ENCODE data around the gene PCYT2.

The PCYT2 gene

DNA sequence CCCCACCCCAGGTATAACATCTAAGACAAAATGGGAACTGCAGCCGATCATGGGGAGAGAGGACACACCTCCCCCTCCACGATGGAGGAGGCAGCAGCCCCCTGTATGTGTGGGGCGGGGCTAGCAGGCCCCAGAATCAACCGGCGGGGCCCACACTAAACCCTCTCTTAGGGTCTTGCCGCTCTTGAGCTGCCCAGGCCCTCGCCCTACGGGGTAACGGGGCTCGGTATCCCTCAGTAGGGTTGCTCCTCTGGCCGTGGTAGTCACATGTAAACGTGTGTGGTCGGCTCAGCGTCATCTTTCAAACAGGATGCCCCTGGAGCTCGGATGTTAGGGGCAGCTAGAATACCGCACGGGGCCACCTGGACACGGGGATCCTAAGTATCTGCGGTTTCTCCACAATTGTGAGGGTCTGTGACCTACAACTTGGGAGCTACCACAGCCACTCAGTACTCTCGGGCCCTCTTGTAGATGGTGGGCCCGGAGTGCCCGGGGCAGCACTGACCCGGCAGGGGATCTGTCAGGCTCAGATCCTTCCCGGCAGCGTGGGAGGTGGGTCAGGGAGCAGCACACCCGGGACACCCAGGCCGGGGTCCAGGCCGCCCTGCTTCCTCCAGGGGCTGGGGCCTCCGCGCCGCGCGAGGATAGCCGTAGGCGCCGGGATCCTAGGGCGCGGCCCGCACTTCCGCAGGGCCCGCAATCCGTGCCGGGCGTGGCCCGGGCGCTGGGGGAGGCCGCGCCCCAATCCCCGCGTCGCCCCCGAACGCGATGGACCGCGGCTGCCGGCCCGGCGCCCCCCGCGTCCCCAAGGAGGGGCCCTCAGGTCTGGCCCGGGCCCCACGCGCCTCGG is 40.8 kb downstream of the PCYT2 start (continued):
- TF ChIP-seq ZFP69B (tag by site-specific recombination; IDR thresholded peaks at IDR 0.05) (peak; percentile 97), PRDM10 (tag by site-specific recombination; IDR thresholded peaks at IDR 0.05) (0 out of 2 replicates have a peak, but pooled peaks have one; percentile 40), ZSCAN30 (tag by site-specific recombination; IDR thresholded peaks at IDR 0.05) (peak; percentile 36; the same call in 1 of the 2 replicates), ZSCAN18 (tag by site-specific recombination; IDR thresholded peaks at IDR 0.05) (no peak), ZXDB (tag by site-specific recombination; IDR thresholded peaks at IDR 0.05) (peak; percentile 86), SP7 (tag by site-specific recombination; IDR thresholded peaks at IDR 0.05) (no peak), ZNF560 (tag by site-specific recombination; IDR thresholded peaks at IDR 0.05; ENCODE audit: borderline replicate concordance) (no peak), ZNF660 (tag by site-specific recombination; IDR thresholded peaks at IDR 0.05) (peak; percentile 19; the same call in 1 of the 2 replicates), ZNF133 (tag by site-specific recombination; IDR thresholded peaks at IDR 0.05) (no peak), ZBTB20 (tag by site-specific recombination; IDR thresholded peaks at IDR 0.05) (peak; percentile 90), EGR2 (tag by site-specific recombination; IDR thresholded peaks at IDR 0.05; ENCODE audit: low read depth) (0 out of 2 replicates have a peak, but pooled peaks have one; percentile 1), ZNF501 (tag by site-specific recombination; IDR thresholded peaks at IDR 0.05) (no peak), ZNF621 (tag by site-specific recombination; IDR thresholded peaks at IDR 0.05) (no peak), ZIC2 (tag by site-specific recombination; IDR thresholded peaks at IDR 0.05) (peak; percentile 43; the same call in 1 of the 2 replicates), ZNF76 (tag by site-specific recombination; IDR thresholded peaks at IDR 0.05; ENCODE audit: borderline replicate concordance, low read depth) (peak; percentile 24; the same call in 1 of the 2 replicates), ZNF19 (tag by site-specific recombination; IDR thresholded peaks at IDR 0.05; ENCODE audit: low read depth) (no peak), ZNF792 (tag by site-specific recombination; IDR thresholded peaks at IDR 0.05) (no peak), ZNF175 (tag by site-specific recombination; IDR thresholded peaks at IDR 0.05) (no peak), ZNF677 (tag by site-specific recombination; IDR thresholded peaks at IDR 0.05) (peak; percentile 2; the same call in 1 of the 2 replicates), IKZF3 (tag by site-specific recombination; IDR thresholded peaks at IDR 0.05) (0 out of 2 replicates have a peak, but pooled peaks have one; percentile 38), ZNF600 (tag by site-specific recombination; IDR thresholded peaks at IDR 0.05) (0 out of 2 replicates have a peak, but pooled peaks have one; percentile 12), GLIS1 (tag by site-specific recombination; IDR thresholded peaks at IDR 0.05) (peak; percentile 77), ZEB2 (tag by site-specific recombination; IDR thresholded peaks at IDR 0.05) (peak; percentile 43), ZNF530 (tag by site-specific recombination; IDR thresholded peaks at IDR 0.05; ENCODE audit: low read depth) (no peak), ZFP41 (tag by site-specific recombination; IDR thresholded peaks at IDR 0.05; ENCODE audit: borderline replicate concordance) (no peak), ZNF776 (tag by site-specific recombination; IDR thresholded peaks at IDR 0.05; ENCODE audit: borderline replicate concordance) (no peak), ZFP37 (tag by site-specific recombination; IDR thresholded peaks at IDR 0.05) (no peak), ZFHX2 (tag by site-specific recombination; conservative IDR thresholded peaks at IDR 0.05) (peak; percentile 32), ZNF354C (tag by site-specific recombination; IDR thresholded peaks at IDR 0.05; ENCODE audit: borderline replicate concordance, low read depth) (no peak), INSM2 (tag by site-specific recombination; IDR thresholded peaks at IDR 0.05) (0 out of 2 replicates have a peak, but pooled peaks have one; percentile 9)
- TF ChIP-seq, protein P1, sequence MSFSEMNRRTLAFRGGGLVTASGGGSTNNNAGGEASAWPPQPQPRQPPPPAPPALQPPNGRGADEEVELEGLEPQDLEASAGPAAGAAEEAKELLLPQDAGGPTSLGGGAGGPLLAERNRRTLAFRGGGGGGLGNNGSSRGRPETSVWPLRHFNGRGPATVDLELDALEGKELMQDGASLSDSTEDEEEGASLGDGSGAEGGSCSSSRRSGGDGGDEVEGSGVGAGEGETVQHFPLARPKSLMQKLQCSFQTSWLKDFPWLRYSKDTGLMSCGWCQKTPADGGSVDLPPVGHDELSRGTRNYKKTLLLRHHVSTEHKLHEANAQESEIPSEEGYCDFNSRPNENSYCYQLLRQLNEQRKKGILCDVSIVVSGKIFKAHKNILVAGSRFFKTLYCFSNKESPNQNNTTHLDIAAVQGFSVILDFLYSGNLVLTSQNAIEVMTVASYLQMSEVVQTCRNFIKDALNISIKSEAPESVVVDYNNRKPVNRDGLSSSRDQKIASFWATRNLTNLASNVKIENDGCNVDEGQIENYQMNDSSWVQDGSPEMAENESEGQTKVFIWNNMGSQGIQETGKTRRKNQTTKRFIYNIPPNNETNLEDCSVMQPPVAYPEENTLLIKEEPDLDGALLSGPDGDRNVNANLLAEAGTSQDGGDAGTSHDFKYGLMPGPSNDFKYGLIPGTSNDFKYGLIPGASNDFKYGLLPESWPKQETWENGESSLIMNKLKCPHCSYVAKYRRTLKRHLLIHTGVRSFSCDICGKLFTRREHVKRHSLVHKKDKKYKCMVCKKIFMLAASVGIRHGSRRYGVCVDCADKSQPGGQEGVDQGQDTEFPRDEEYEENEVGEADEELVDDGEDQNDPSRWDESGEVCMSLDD (tag by site-specific recombination; IDR thresholded peaks at IDR 0.05), result no peak; the same call in 1 of the 2 replicates

All from HEK293 (cell line).